GM18499 (cell line): Measurements from ENCODE around the gene PINLYP.
"Not testable (repeated sequence)": the region's sequence is repeated elsewhere in the genome, so short reads cannot be mapped to it uniquely, and the experiment has no call there.

ENCODE experiments used
- ATAC-seq: cut with Tn5 transposase; IDR thresholded peaks from one replicate; pipeline ENCODE4 v1.9.1; 2021; ENCODE audit warnings: moderate number of reproducible peaks; ENCODE audit not compliant: insufficient read depth, unreplicated experiment

The PINLYP gene

GRCh38 chr19:43598445-43599240 is 23.0 kb downstream of the PINLYP start:
- ATAC-seq: no peak

DNA sequence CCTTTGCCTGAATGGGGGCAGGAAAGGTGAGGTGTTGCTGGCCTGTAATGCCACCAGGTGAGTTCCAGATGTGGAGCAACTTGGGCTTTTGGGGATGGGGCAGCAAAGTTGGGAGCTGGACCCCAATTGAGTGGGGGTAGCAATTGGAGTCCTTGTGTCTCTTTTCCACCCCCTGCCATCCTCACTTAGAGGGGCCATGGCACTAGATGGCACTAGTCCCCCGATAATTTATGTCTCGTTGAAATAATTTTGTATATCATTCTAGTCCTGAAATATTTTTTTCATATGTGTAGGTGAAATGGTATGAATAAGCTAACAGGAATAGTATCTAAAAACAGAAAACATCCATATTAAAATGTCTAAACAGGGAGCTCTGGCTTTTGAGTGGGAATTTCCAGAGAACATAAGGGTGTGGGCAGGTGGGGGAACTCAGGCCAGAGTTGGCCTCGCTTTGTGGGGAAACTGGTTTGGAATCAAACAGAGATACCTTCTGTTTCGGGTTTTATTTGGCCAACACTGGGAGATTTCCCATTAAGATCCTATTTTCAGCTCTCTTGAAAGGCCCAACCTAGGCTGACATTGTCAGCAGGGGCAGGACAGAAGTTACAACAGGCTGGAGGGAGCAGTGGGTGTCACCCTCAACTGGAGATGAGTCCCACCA is 24.2 kb downstream of the PINLYP start:
- ATAC-seq: no peak

DNA sequence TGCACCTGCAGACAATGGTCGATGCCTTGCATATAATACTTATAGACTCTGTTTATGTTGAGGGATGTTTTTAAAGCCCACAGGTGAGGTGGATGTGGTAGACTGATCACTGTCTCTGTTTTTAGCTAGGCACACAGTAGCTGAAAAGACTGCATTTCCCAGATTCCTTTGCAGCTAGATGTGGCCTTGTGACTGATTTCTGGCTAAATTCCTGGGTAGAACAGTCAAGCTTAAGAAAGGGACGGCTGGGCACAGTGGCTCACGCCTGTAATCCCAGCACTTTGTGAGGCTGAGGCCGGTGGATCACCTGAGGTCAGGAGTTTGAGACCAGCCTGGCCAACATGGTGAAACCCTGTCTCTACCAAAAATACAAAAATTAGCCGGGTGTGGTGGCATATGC is 24.7 kb downstream of the PINLYP start:
- not testable (repeated sequence) for ATAC-seq

- ATAC-seq: no peak
Measured at GRCh38 chr19:43605875-43606568, 30.4 kb downstream of the PINLYP start.

DNA sequence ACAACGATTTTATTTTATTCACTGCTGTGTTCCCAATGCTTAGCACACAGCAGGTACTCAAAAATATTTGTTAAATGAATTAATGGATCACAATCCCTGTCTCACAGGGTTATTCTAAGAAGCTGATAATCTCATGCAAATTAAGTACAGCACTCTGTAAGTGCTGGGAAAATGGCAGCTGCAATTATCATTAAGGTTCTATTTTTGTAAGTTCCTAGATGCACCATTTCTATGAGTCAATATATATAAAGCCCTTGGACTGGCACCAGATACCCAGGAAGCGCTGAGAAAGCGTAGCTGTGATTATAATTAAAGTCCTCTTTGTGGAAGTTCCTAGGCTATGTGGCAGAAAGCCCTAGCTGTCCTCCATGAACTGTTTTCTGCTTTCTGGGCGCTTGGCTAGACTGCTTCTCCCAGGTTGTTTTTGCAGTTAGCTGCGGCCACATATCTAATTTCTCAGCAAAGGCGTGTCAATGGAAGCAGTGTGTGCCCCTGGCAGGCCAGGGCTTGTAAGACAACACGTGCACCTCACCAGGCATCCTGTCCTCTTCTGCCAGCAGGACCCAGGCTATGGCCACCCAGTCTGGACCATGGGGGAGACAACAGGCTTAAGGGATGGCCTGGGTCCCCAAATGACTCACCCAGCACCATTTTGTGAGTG is 31.1 kb downstream of the PINLYP start:
- ATAC-seq: no peak

- ATAC-seq: no peak
Measured at GRCh38 chr19:43607238-43608205, 31.9 kb downstream of the PINLYP start.

- no peak for ATAC-seq
Measured at GRCh38 chr19:43609872-43610271, 34.3 kb downstream of the PINLYP start.

DNA sequence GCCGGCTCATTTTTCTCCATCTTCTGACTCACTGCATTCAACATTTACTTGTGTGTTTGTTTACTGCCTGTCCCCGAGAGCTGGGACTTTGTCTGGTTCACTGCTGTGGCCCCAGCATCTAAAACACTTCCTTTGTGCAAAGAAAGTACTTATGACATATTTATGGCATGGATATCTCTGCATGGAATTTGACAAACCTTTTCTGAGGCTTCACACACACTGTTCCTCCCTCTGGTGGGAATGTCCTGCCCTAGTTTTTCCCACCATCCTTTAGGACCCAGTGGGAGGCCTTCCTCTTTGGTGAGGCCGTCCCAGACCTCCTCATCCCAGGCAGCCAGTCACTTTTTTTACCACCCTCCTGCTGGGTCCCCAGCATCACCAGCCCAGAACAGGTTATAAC is 34.9 kb downstream of the PINLYP start:
- no peak for ATAC-seq

DNA sequence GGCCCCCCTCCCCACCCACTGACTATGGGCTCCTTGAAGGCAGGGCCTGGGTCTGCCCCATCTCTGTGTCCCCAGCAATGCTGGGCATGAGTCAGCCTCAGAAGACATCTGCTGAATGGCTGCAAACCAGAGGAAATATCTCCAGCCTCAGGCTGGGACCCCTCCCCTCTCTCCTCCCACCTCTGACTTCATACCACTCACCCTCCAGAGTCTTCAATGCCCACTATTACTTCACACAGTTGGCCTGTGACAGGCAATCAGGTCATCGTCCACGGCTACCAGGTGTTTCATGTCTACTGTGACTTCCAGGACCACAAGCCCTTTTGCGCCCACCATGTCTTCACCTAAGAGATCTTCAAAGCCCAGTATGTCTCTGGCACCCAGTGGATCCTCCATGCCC is 36.2 kb downstream of the PINLYP start, which contains the start of gene SRRM5:
TSS of gene SRRM5 (plus strand) at position 301 of the 400 bp plus-strand sequence. CDS start at position 335, 34 bp downstream.
- ATAC-seq: no peak

GRCh38 chr19:43612374-43612773 is 36.8 kb downstream of the PINLYP start:
- ATAC-seq: no peak

DNA sequence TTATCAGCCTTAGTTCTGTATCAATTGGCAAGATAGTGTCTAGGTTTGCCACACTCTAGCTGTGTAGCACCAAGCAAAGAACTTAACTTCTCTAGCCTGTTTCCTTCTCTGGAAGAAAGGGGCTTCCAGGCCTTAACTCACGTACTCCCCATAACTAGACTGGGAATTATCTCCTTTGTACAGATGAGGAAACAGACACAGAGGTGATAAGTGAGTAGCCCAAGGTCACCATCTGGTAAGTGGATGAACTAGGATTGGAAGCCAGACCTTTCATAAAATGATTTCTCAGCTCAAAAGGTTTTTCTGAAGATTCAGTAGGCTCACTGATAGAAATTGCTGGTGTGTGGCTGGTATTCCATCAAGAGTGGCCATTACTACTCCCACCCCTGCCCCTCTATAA is 40.7 kb downstream of the PINLYP start:
- no peak for ATAC-seq

GRCh38 chr19:43616954-43617353 is 41.4 kb downstream of the PINLYP start:
- ATAC-seq: no peak

DNA sequence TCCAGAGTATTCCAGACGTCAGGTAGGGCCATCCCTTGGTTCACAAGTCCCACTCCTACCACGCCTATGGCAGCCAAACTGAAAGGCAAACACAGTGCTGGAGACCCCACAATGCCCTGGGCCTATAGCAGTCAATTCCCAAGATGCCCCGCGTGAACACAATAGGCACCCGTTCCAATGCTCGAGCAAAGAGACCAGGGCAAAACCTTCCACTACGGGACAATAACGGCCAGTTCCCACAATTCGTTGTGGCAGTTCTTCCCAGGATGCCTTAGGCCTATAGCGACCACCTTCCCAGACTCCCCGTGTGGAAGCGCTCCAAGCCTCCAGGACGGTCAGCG is 43.3 kb downstream of the PINLYP start:
- peak; percentile 10 for ATAC-seq

DNA sequence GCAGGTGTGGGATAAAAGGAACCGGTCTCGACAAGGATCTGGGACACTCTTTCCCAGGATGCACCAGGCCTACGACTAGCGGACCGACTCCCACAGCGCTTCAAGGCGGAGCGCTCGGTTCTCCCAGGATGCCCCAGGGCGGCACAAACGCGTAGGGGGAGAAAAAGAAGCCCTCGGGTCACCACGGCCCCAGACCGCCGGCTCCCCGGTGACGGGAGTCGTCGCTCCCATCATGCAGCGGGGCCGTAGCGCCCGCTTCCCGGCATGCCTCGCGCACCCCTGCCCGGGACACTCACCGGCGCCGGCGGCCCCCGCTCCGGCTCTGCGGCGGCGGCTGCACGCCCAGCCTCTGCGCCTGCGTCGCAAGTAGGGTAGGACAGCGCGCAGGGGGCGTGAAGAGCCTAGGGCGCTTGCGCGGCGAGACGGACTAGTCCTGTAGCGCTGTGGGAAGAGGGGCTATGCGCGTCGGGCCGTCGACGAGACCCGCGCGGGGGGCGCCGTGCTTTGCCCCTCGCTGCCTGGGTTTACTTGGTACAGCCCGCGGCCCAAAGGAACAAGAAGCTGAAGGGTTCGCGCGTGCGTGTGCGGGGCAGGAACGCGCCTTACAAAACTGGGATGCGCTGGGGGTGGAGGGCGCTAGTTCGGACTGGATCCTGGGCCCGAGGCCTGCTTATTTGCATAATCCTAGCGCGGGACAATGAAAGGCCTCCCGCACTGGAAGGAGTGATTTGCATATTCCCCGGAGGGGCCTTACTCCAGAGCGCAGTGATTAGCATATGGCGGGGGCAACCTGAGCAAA is 43.9 kb downstream of the PINLYP start, which contains the start of gene ZNF428:
TSS of gene ZNF428 (minus strand) at position 368 of the 799 bp plus-strand sequence. CDS start 5,325 bp downstream, outside the sequence.
- ATAC-seq: peak; percentile 37

DNA sequence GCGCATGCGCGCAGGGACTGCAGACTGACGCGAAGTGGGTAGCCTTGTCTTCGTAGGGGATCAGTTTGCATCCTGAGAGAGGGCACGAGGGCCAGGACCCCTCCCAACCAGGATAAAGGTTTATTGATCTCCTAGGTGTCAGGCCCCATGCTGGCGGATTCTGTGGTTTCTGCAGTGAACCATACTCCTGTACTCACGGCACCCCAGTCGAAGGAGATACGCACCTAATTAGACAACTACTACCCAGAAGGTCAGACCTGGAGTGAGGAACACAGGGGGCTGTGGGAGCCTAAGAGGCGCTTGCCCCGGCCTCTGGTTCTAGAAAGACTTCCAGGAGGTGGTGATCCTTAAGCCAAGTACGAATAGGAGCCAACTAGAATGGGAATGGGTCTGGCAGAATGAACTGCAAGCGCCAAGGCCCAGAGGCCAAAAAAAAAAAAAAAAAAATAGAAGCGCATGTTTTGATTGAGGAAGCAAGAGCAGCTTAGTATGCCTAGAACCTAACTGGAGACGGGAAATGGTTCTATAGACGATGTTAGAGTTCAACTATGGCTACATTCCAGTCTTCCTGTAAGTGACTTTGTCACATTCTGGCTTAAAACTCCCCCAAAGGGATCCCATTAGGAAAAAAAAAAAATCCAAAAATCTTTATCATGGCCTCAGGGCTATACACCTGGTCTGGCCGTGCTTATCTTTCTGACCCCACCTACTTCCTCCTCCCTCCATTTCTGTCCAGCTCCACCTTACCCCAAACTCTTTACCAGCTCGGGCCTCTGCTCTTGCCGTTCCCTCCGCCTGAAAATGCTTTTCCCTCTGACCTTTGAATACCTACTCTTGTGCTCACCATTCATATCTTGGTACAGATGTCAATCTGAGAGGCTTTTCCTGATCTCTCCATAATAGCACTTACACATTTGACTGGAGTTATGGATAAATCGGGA is 44.7 kb downstream of the PINLYP start:
- no peak for ATAC-seq

- no peak for ATAC-seq
Measured at GRCh38 chr19:43622070-43622469, 46.5 kb downstream of the PINLYP start.

DNA sequence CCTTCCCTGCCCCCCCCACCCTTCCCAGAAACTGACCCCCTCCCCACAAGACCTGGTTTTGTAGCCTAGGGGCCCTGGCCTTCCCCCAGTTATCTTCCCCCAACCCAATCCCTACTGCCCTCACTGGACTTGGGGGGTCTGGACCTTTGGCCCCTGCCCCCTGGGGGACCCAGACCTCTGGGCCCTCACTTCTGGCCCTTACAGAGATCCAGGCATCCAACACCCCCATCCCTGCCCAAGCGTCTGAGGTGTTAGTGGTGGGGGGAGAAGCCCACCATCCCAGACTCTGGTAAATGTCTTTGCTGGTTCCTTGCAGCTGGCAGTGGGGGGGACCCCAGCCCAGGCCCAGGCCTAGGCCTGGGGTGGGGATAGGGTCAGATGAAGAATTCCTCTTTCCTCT is 47.4 kb downstream of the PINLYP start:
- ATAC-seq: no peak
